Mucosa of gallbladder (tissue), 1 donor: ENCODE results near the gene ARVCF. TPM values are rescaled to one million over a fixed set of nuclear protein-coding genes. Genes with fewer than 3 reads are reported as not detected.

Source experiments
- DNase-seq: peaks from one replicate; pipeline ENCODE4 v3.0.0-alpha.2; 2020; ENCODE audit warnings: low spot score
- total RNA-seq: library from RNA; stranded (reverse); gene quantifications from one replicate; pipeline ENCODE4 v1.2.1, GENCODE V29; 2021
- donor health status: DM: no; HTN: no; CAD: no.

The ARVCF gene, protein sequence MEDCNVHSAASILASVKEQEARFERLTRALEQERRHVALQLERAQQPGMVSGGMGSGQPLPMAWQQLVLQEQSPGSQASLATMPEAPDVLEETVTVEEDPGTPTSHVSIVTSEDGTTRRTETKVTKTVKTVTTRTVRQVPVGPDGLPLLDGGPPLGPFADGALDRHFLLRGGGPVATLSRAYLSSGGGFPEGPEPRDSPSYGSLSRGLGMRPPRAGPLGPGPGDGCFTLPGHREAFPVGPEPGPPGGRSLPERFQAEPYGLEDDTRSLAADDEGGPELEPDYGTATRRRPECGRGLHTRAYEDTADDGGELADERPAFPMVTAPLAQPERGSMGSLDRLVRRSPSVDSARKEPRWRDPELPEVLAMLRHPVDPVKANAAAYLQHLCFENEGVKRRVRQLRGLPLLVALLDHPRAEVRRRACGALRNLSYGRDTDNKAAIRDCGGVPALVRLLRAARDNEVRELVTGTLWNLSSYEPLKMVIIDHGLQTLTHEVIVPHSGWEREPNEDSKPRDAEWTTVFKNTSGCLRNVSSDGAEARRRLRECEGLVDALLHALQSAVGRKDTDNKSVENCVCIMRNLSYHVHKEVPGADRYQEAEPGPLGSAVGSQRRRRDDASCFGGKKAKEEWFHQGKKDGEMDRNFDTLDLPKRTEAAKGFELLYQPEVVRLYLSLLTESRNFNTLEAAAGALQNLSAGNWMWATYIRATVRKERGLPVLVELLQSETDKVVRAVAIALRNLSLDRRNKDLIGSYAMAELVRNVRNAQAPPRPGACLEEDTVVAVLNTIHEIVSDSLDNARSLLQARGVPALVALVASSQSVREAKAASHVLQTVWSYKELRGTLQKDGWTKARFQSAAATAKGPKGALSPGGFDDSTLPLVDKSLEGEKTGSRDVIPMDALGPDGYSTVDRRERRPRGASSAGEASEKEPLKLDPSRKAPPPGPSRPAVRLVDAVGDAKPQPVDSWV
- 44.3 TPM for total RNA-seq

GRCh38 chr22:20016734-20017621, at the start of gene ARVCF:
ARVCF (minus strand) TSS chr22:20016823; CDS start chr22:19990794, 26,029 bp downstream.
- peak; percentile 94 for DNase-seq

DNA sequence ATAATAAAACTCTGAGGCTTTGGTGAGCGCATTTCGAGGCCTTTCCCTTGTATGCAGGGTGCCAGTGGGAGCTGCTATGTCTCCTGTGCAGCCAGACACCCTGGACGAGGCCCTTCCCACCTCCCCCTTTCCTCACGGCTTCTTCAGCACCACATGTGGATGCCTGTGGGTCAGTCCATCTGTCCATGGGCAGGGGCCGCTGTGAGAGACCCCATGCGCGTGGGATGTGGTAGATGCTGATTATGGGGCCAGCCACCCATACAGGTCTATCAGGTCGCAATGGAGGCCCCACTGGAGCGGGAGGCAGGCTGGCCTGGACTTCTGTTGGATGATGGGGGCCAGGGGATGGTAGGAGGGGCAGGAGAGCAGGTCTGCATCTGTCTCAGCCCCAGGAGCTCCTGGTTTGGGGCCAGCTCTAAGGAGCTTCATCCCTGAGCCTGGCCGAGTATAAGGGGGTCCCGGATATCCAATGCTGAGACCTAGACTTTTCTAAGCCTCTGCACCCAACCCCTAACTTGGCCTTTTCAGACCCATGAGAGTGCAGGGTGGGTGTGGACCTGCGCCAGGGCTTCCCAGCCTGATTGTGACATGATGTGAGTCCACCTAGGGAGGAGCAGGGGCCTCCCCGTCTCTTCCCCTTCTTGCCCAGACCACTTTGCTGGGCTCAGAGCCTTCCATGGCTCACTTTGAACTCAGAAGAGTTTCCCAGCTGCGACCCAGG, 49.4 kb upstream of the ARVCF start:
- no peak for DNase-seq

DNA sequence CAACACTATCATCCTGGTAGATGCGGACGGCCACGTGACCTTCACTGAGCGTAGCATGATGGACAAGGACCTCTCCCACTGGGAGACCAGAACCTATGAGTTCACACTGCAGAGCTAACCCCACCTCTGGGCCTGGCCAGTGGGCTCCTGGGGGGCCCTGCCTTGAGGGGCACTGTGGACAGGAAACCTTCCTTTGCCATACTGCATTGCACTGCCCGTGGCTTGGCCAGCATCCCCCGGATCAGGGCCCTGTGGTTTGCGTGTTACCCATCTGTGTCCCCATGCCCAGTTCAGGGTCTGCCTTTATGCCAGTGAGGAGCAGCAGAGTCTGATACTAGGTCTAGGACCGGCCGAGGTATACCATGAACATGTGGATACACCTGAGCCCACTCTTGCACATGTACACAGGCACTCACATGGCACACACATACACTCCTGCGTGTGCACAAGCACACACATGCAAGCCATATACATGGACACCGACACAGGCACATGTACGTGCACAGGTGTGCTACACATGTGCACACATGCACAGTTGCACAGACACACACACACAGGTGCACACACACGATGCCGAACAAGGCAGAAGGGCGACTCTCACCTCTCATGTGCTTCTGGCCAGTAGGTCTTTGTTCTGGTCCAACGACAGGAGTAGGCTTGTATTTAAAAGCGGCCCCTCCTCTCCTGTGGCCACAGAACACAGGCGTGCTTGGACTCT, 48.1 kb upstream of the ARVCF start:
- no peak for DNase-seq

DNA sequence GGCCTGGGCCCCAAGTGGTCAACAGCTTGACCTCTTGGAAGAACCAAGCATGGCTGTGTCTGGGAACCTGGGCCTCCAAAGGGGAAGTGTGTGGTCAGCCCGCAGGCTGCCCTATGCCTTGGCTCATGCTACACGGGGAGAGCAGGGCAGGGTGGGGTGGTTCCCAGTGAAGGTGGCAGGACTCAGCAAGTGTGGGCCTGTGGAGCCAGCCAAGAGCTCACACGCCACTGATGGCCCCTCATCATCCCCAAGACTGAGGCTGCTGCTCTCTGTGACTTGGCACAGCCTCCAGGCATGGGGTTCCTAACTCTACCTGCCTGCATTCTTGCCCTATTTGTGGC, 47.5 kb upstream of the ARVCF start:
- DNase-seq: no peak

GRCh38 chr22:20063271-20064139, 46.9 kb upstream of the ARVCF start:
- no peak for DNase-seq

GRCh38 chr22:20062766-20063083, 46.1 kb upstream of the ARVCF start:
- DNase-seq: no peak

- DNase-seq: no peak
Observed at GRCh38 chr22:20062043-20062765, 45.6 kb upstream of the ARVCF start.

DNA sequence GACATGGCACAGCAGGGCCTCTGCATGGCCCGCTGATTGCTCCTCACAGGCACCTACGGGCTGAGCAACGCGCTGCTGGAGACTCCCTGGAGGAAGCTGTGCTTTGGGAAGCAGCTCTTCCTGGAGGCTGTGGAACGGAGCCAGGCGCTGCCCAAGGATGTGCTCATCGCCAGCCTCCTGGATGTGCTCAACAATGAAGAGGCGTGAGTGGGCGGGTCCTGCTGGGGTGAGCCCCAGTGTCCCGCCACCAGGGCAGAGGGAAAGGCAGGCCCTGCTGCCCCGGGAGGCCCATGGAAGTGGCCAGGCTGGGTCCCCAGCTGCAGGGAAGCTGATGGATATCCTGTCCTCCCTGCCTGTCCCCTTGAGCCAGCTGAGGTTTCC, 44.8 kb upstream of the ARVCF start:
- DNase-seq: no peak

DNA sequence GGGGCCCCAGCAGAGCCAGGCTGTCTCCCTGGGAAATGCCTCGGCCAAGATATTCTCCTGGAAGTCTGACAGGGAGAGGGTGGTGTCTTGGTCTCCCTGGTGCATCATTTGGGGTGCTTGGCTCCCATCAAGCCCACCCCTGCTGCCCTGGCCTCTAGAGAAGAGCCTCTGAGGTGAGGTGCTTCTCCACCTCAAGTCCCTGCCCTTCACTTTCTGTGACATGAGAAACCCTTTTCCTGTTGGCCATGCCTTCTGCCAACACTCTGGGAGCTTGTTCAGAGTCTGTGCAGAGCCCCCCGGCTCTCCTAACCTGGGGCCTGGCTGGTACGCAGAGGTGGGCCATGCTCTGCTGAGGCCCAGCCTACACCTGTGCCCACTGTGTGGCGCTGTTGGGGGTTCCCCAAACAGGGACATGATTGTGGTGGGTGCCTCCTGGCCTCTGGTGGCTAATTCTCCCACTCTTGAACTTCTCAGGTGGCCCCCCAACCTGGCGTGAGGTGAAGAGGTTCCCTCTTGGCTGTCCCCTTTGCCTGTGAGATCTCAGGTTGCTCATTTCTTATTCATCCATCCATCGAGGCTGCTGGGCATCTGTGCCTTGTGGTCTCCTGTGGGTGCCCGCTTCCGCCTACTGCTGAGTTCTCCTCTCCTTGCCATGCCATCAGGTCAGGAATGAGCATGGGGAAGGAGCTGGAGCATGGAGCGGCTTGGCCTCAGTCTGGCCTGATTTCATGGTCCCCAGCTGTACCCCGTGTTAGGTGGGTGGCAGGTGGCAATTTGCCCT, 44.3 kb upstream of the ARVCF start:
- no peak for DNase-seq

GRCh38 chr22:20058989-20059770, 42.6 kb upstream of the ARVCF start:
- no peak for DNase-seq

DNA sequence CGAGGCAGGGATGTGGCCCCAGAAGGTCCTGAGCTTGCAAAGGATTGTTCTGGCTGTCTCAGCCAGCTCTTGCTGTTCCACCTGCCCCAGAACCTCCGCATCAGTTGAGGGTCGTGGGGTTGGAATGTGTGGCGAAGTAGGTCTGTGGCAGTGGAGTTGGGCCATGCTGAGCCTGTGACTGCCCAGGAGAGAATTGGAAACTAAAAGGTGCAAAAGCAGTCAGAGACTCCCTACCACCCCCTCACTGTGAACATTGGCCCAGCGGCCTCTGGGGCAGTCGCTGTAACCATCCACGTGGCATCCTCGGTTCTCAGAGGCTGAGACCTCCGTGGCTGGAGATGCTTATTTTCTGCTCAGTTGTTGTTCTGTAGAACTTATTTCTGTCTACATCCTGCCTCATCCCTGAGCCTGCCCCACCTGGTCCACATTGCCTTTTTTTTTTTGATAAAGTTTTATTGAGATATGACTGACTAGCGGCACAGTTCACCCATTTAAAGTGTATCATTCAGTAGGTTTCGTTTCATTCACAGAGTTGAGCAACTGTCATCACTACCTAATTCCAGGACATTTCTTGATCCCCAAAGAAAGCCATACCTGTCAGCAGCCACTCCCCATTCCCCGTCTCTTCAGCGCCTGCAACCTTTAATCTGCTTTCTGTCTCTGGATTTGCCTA, 41.1 kb upstream of the ARVCF start:
- DNase-seq: no peak

- no peak for DNase-seq
Observed at GRCh38 chr22:20056696-20057386, 40.2 kb upstream of the ARVCF start.

DNA sequence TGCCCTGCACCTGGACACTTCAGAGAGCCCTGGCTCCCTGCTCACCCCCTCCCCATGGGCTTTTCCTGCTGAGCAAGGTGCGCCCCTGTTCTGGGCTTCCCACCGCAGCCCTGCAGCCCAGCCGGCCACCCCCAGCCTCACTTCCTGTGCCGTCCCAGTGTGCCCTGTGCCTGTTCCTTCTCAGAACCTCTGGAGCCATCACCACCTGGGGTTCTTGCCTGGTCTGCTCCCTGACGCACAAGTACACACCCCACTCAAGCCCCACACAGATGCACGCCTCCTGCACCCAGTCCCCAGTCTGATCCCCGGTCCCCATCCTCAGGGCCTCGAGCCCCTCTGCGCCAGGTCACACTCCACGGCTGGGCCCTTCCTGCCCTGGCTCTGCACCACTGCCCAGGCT, 39.5 kb upstream of the ARVCF start:
- no peak for DNase-seq

DNA sequence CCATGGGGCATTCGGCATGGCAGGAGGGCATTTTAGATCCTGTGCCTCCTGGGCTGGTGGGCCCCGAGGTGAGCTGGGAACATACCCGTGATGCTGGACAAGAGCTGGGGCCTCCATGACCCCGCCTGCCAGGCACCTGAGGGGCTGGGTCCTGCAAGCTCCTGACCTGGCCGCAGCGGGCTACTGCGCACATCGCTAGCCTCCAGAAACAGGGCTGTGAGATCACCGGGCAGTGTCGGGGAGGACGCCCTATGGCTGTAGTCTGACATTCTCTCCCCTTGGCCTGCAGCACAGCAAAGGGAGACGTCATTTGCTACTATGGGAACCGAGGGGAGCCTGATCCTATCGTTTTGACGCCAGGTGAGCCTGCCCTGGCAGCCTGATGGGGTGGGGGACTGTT, 39.0 kb upstream of the ARVCF start:
- DNase-seq: no peak

DNA sequence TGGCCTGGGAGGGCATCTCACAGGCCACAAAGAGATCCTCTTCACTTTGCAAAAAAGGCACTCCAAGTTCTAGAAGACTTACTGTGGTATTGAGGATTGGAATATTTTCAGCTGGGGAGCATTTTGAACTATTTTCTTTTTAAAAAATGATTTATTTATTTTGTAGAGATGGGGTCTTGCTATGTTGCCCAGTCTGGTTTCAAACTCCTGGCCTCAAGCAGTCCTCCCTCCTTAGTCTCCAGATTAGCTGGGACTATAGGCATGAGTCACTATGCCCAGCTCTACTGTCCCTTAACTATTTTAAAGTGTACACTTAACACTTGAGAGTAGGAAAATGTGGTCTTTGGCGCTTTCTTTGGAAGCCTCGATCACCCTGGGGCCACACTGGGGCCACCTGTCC, 38.5 kb upstream of the ARVCF start:
- DNase-seq: no peak

GRCh38 chr22:20054485-20054884, 37.9 kb upstream of the ARVCF start:
- no peak for DNase-seq
